Measurements from ENCODE around the gene TRIO.

TRIO gene

GRCh38 chr5:14158890-14159666, 15.9 kb downstream of the TRIO start:
- DNase-seq = no peak
- Histone ChIP-seq H3K79me1 (ENCODE audit: low read length) (peaks cover 11% of the 10 kb centered on the region), H3K27ac (ENCODE audit: low read depth, low read length) (no peak overlapping the region), H2BK120ac (ENCODE audit: low read depth, low read length) (no peak overlapping the region), H3K4ac (ENCODE audit: low read depth, low read length) (no peak overlapping the region), H4K5ac (ENCODE audit: low read length) (no peak overlapping the region), H2AK5ac (ENCODE audit: low read length) (no peak overlapping the region), H3K27me3 (ENCODE audit: insufficient read depth, low read length, poor library complexity) (no peaks in the 10 kb centered on the region), H3K4me1 (ENCODE audit: control insufficient read depth, low read depth, low read length) (peaks cover 18% of the 10 kb centered on the region), H2BK5ac (ENCODE audit: low read length) (no peak overlapping the region), H3K36me3 (ENCODE audit: control insufficient read depth, insufficient read depth, low read length) (no peaks in the 10 kb centered on the region), H4K8ac (ENCODE audit: low read depth, low read length) (no peak overlapping the region), H2BK15ac (replicated peaks; ENCODE audit: low read depth) (no peak overlapping the region), H3K56ac (ENCODE audit: low read length) (no peak overlapping the region), H3K4me2 (ENCODE audit: low read length) (no peak overlapping the region), H3K18ac (ENCODE audit: low read length) (no peak overlapping the region), H3K4me3 (ENCODE audit: low read length) (no peak overlapping the region), H3K23ac (ENCODE audit: low read length) (no peak overlapping the region), H3K9ac (ENCODE audit: low read length) (no peak overlapping the region), H3K79me2 (ENCODE audit: control insufficient read depth, insufficient read depth, low read length) (peaks cover 95% of the 10 kb centered on the region)
- WGBS (ENCODE audit: extremely low coverage, insufficient coverage, low lambda C conversion rate) = no CpG with 5 or more reads among the region's 11 CpGs

GRCh38 chr5:14161825-14162556, 18.8 kb downstream of the TRIO start:
- no peak overlapping the region for H3K18ac ChIP-seq (ENCODE audit: low read length)
- no peak overlapping the region for H3K27ac ChIP-seq (ENCODE audit: low read depth, low read length)
- WGBS (ENCODE audit: extremely low coverage, insufficient coverage, low lambda C conversion rate) = no CpG with 5 or more reads among the region's 7 CpGs
- H3K27me3 ChIP-seq (ENCODE audit: insufficient read depth, low read length, poor library complexity) = no peaks in the 10 kb centered on the region
- no peak overlapping the region for H3K23ac ChIP-seq (ENCODE audit: low read length)
- no peak overlapping the region for H2BK15ac ChIP-seq (replicated peaks; ENCODE audit: low read depth)
- H3K79me2 ChIP-seq (ENCODE audit: control insufficient read depth, insufficient read depth, low read length) = peaks cover 95% of the 10 kb centered on the region
- H3K56ac ChIP-seq (ENCODE audit: low read length) = no peak overlapping the region
- H2BK5ac ChIP-seq (ENCODE audit: low read length) = no peak overlapping the region
- no peak overlapping the region for H4K8ac ChIP-seq (ENCODE audit: low read depth, low read length)
- peaks cover 12% of the 10 kb centered on the region for H3K4me1 ChIP-seq (ENCODE audit: control insufficient read depth, low read depth, low read length)
- H3K9ac ChIP-seq (ENCODE audit: low read length) = no peak overlapping the region
- H2BK120ac ChIP-seq (ENCODE audit: low read depth, low read length) = no peak overlapping the region
- peaks cover 20% of the 10 kb centered on the region for H3K79me1 ChIP-seq (ENCODE audit: low read length)
- no peak overlapping the region for H3K4me2 ChIP-seq (ENCODE audit: low read length)
- no peak overlapping the region for H3K4ac ChIP-seq (ENCODE audit: low read depth, low read length)
- H3K4me3 ChIP-seq (ENCODE audit: low read length) = no peak overlapping the region
- no peak for DNase-seq
- no peak overlapping the region for H2AK5ac ChIP-seq (ENCODE audit: low read length)
- H4K5ac ChIP-seq (ENCODE audit: low read length) = no peak overlapping the region
- no peaks in the 10 kb centered on the region for H3K36me3 ChIP-seq (ENCODE audit: control insufficient read depth, insufficient read depth, low read length)

GRCh38 chr5:14164164-14165163, 21.3 kb downstream of the TRIO start:
- no CpG with 5 or more reads among the region's 7 CpGs for WGBS (ENCODE audit: extremely low coverage, insufficient coverage, low lambda C conversion rate)
- Histone ChIP-seq H3K18ac (ENCODE audit: low read length) (no peak overlapping the region), H2BK15ac (replicated peaks; ENCODE audit: low read depth) (no peak overlapping the region), H3K36me3 (ENCODE audit: control insufficient read depth, insufficient read depth, low read length) (no peaks in the 10 kb centered on the region), H3K4me3 (ENCODE audit: low read length) (no peak overlapping the region), H3K9ac (ENCODE audit: low read length) (no peak overlapping the region), H2BK120ac (ENCODE audit: low read depth, low read length) (no peak overlapping the region), H2BK5ac (ENCODE audit: low read length) (no peak overlapping the region), H3K79me2 (ENCODE audit: control insufficient read depth, insufficient read depth, low read length) (peaks cover 94% of the 10 kb centered on the region), H3K27ac (ENCODE audit: low read depth, low read length) (no peak overlapping the region), H3K27me3 (ENCODE audit: insufficient read depth, low read length, poor library complexity) (no peaks in the 10 kb centered on the region), H3K4ac (ENCODE audit: low read depth, low read length) (no peak overlapping the region), H3K23ac (ENCODE audit: low read length) (no peak overlapping the region), H3K56ac (ENCODE audit: low read length) (no peak overlapping the region), H4K8ac (ENCODE audit: low read depth, low read length) (no peak overlapping the region), H3K4me1 (ENCODE audit: control insufficient read depth, low read depth, low read length) (peaks cover 25% of the 10 kb centered on the region), H3K79me1 (ENCODE audit: low read length) (peaks cover 27% of the 10 kb centered on the region), H2AK5ac (ENCODE audit: low read length) (no peak overlapping the region), H3K4me2 (ENCODE audit: low read length) (no peak overlapping the region), H4K5ac (ENCODE audit: low read length) (no peak overlapping the region)
- DNase-seq = no peak

GRCh38 chr5:14165375-14166106, 22.4 kb downstream of the TRIO start:
- peaks cover 91% of the 10 kb centered on the region for H3K79me2 ChIP-seq (ENCODE audit: control insufficient read depth, insufficient read depth, low read length)
- no peak overlapping the region for H3K4ac ChIP-seq (ENCODE audit: low read depth, low read length)
- H3K4me2 ChIP-seq (ENCODE audit: low read length) = no peak overlapping the region
- peaks cover 25% of the 10 kb centered on the region for H3K79me1 ChIP-seq (ENCODE audit: low read length)
- no CpG with 5 or more reads among the region's 9 CpGs for WGBS (ENCODE audit: extremely low coverage, insufficient coverage, low lambda C conversion rate)
- H3K4me1 ChIP-seq (ENCODE audit: control insufficient read depth, low read depth, low read length) = peaks cover 28% of the 10 kb centered on the region
- peak; percentile 87 for DNase-seq
- no peak overlapping the region for H2BK120ac ChIP-seq (ENCODE audit: low read depth, low read length)
- no peak overlapping the region for H3K9ac ChIP-seq (ENCODE audit: low read length)
- H3K18ac ChIP-seq (ENCODE audit: low read length) = no peak overlapping the region
- H3K27me3 ChIP-seq (ENCODE audit: insufficient read depth, low read length, poor library complexity) = no peaks in the 10 kb centered on the region
- H3K23ac ChIP-seq (ENCODE audit: low read length) = no peak overlapping the region
- no peak overlapping the region for H3K56ac ChIP-seq (ENCODE audit: low read length)
- H3K27ac ChIP-seq (ENCODE audit: low read depth, low read length) = no peak overlapping the region
- no peak overlapping the region for H2AK5ac ChIP-seq (ENCODE audit: low read length)
- H3K4me3 ChIP-seq (ENCODE audit: low read length) = no peak overlapping the region
- no peak overlapping the region for H2BK5ac ChIP-seq (ENCODE audit: low read length)
- no peak overlapping the region for H2BK15ac ChIP-seq (replicated peaks; ENCODE audit: low read depth)
- no peak overlapping the region for H4K5ac ChIP-seq (ENCODE audit: low read length)
- H3K36me3 ChIP-seq (ENCODE audit: control insufficient read depth, insufficient read depth, low read length) = no peaks in the 10 kb centered on the region
- no peak overlapping the region for H4K8ac ChIP-seq (ENCODE audit: low read depth, low read length)

- no peaks in the 10 kb centered on the region for H3K36me3 ChIP-seq (ENCODE audit: control insufficient read depth, insufficient read depth, low read length)
- H3K4me2 ChIP-seq (ENCODE audit: low read length) = no peak overlapping the region
- no peak overlapping the region for H3K9ac ChIP-seq (ENCODE audit: low read length)
- no peak overlapping the region for H2BK15ac ChIP-seq (replicated peaks; ENCODE audit: low read depth)
- no peak overlapping the region for H4K8ac ChIP-seq (ENCODE audit: low read depth, low read length)
- H4K5ac ChIP-seq (ENCODE audit: low read length) = no peak overlapping the region
- no peak overlapping the region for H3K18ac ChIP-seq (ENCODE audit: low read length)
- peaks cover 29% of the 10 kb centered on the region for H3K4me1 ChIP-seq (ENCODE audit: control insufficient read depth, low read depth, low read length)
- H2BK120ac ChIP-seq (ENCODE audit: low read depth, low read length) = no peak overlapping the region
- peaks cover 25% of the 10 kb centered on the region for H3K79me1 ChIP-seq (ENCODE audit: low read length)
- no peaks in the 10 kb centered on the region for H3K27me3 ChIP-seq (ENCODE audit: insufficient read depth, low read length, poor library complexity)
- no peak overlapping the region for H2AK5ac ChIP-seq (ENCODE audit: low read length)
- no CpG with 5 or more reads among the region's 8 CpGs for WGBS (ENCODE audit: extremely low coverage, insufficient coverage, low lambda C conversion rate)
- H3K4ac ChIP-seq (ENCODE audit: low read depth, low read length) = no peak overlapping the region
- H3K79me2 ChIP-seq (ENCODE audit: control insufficient read depth, insufficient read depth, low read length) = peaks cover 90% of the 10 kb centered on the region
- no peak overlapping the region for H3K23ac ChIP-seq (ENCODE audit: low read length)
- H2BK5ac ChIP-seq (ENCODE audit: low read length) = no peak overlapping the region
- no peak for DNase-seq
- H3K56ac ChIP-seq (ENCODE audit: low read length) = no peak overlapping the region
- H3K27ac ChIP-seq (ENCODE audit: low read depth, low read length) = no peak overlapping the region
- H3K4me3 ChIP-seq (ENCODE audit: low read length) = no peak overlapping the region
Measured at GRCh38 chr5:14166437-14166836, 23.3 kb downstream of the TRIO start.
